H1 (cell line): ENCODE data around the gene SPAG5. TPM values are rescaled to one million over a fixed set of nuclear protein-coding genes. Genes with fewer than 3 reads are reported as not detected.

Source experiments
- CTCF ChIA-PET: fragments of 300-600 bp; sonication (Branson Sonifier 250); formaldehyde crosslinking; loops from one replicate; lab custom pipeline; 2021; ENCODE audit not compliant: partially characterized antibody; lab: Charles Lee
- POLR2A ChIA-PET: fragments of 300-600 bp; sonication (Branson Sonifier 250); formaldehyde crosslinking; loops from one replicate; lab custom pipeline; 2021; ENCODE audit warnings: inconsistent platforms; ENCODE audit not compliant: partially characterized antibody; lab: Charles Lee
- DNase-seq, 2 experiments: peaks; one replicate each; pipeline versions ENCODE4 v3.0.0 to v3.0.0-alpha.2; 2010 to 2022; ENCODE audit warnings: low spot score in 2 of 2, low read depth in 1 of 2, mixed read lengths in 1 of 2
- FAIRE-seq: peaks from 2 replicates; lab custom pipeline; 2011; peaks lifted over from hg19 to GRCh38; lab: Jason Lieb, UNC
- H2AFZ ChIP-seq: 2 replicates; pipeline ENCODE4 v1.8.1; 2012; ENCODE audit warnings: low read length, inconsistent platforms
- H2AK5ac ChIP-seq: 2 replicates; pipeline ENCODE4 v1.6.1; 2013; ENCODE audit warnings: low read depth, low read length
- H2BK120ac ChIP-seq: replicated peaks from 2 replicates; pipeline ENCODE3; 2013; ENCODE audit warnings: low read depth, low read length, inconsistent platforms
- H2BK12ac ChIP-seq: 2 replicates; pipeline ENCODE4 v1.6.1; 2013; ENCODE audit warnings: low read depth, low read length
- H2BK15ac ChIP-seq: 2 replicates; pipeline ENCODE4 v1.6.1; 2013; ENCODE audit warnings: low read length
- H2BK20ac ChIP-seq: 2 replicates; pipeline ENCODE4 v1.6.1; 2013; ENCODE audit warnings: low read length
- H2BK5ac ChIP-seq: 2 replicates; pipeline ENCODE4 v1.6.1; 2013; ENCODE audit warnings: low read depth, low read length
- H3K14ac ChIP-seq: 2 replicates; pipeline ENCODE4 v1.6.1; 2013; ENCODE audit warnings: inconsistent platforms; ENCODE audit not compliant: insufficient read length
- H3K18ac ChIP-seq: 2 replicates; pipeline ENCODE4 v1.6.1; 2013; ENCODE audit warnings: low read length; ENCODE audit errors: extremely low read depth
- H3K23ac ChIP-seq: 2 replicates; pipeline ENCODE4 v1.6.1; 2013; ENCODE audit warnings: inconsistent platforms; ENCODE audit not compliant: insufficient read length
- H3K23me2 ChIP-seq: 2 replicates; pipeline ENCODE4 v1.6.1; 2013; ENCODE audit warnings: low read depth, low read length
- H3K27ac ChIP-seq: 2 replicates; pipeline ENCODE4 v1.6.1; 2011; ENCODE audit warnings: low read depth, low read length, inconsistent platforms
- H3K27me3 ChIP-seq, 4 experiments: replicated peaks in 1 of 4; 1 replicate in 1 of 4; 2 replicates in 3 of 4; pipeline versions ENCODE4 v1.6.1 to v1.8.1; 2011 to 2013; ENCODE audit warnings: low read length in 3 of 4, mild to moderate bottlenecking in 3 of 4, inconsistent platforms in 2 of 4, mixed read lengths in 2 of 4, moderate library complexity in 1 of 4; ENCODE audit not compliant: control insufficient read depth in 3 of 4, insufficient read depth in 3 of 4; ENCODE audit errors: extremely low read depth in 1 of 4
- H3K36me3 ChIP-seq, 4 experiments: 2 replicates each; pipeline versions ENCODE4 v1.6.1 to v1.8.1; 2011 to 2013; ENCODE audit warnings: mild to moderate bottlenecking in 4 of 4, low read length in 3 of 4, moderate library complexity in 2 of 4, control low read depth in 1 of 4, inconsistent platforms in 1 of 4; ENCODE audit not compliant: insufficient read depth in 4 of 4, control insufficient read depth in 2 of 4
- H3K4ac ChIP-seq: replicated peaks from 2 replicates; pipeline ENCODE3; 2013; ENCODE audit warnings: low read length, low read depth, mixed read lengths, inconsistent platforms; ENCODE audit not compliant: insufficient read length
- H3K4me1 ChIP-seq, 4 experiments: replicated peaks in 1 of 4; 1 replicate in 1 of 4; 2 replicates in 3 of 4; pipeline versions ENCODE4 v1.6.1 to v1.8.1; 2011 to 2013; ENCODE audit warnings: low read length in 3 of 4, inconsistent platforms in 2 of 4, mixed read lengths in 1 of 4; ENCODE audit not compliant: insufficient read depth in 4 of 4, control insufficient read depth in 3 of 4
- H3K4me2 ChIP-seq, 2 experiments: 2 replicates each; pipeline versions ENCODE4 v1.6.1 to v1.8.1; 2011 to 2013; ENCODE audit warnings: low read depth in 2 of 2, low read length in 2 of 2, control low read depth in 1 of 2, inconsistent platforms in 1 of 2, mild to moderate bottlenecking in 1 of 2; ENCODE audit not compliant: insufficient read depth in 1 of 2
- H3K4me3 ChIP-seq, 4 experiments: fragments of 200-600, 300-600 bp in 1 of 4; sonication (generic), shearing (Covaris generic), sonication (Bioruptor Twin) in 1 of 4; 2 replicates each; pipeline versions ENCODE4 v1.5.1 to v1.8.1; 2011 to 2016; ENCODE audit warnings: low read length in 4 of 4, low read depth in 3 of 4, control low read depth in 2 of 4, inconsistent platforms in 2 of 4, mild to moderate bottlenecking in 2 of 4, mixed read lengths in 1 of 4, moderate library complexity in 1 of 4; ENCODE audit not compliant: insufficient read depth in 2 of 4; ENCODE audit errors: extremely low read depth in 1 of 4
- H3K56ac ChIP-seq: replicated peaks from 2 replicates; pipeline ENCODE3; 2013; ENCODE audit warnings: low read depth, mild to moderate bottlenecking, mixed read lengths, low read length, inconsistent platforms; ENCODE audit not compliant: insufficient read length
- H3K79me1 ChIP-seq: 2 replicates; pipeline ENCODE4 v1.6.1; 2013; ENCODE audit warnings: low read depth, low read length, control low read depth
- H3K79me2 ChIP-seq, 2 experiments: 2 replicates each; pipeline versions ENCODE4 v1.6.1 to v1.8.1; 2012 to 2013; ENCODE audit warnings: low read length in 2 of 2, mild to moderate bottlenecking in 2 of 2, inconsistent platforms in 1 of 2; ENCODE audit not compliant: insufficient read depth in 2 of 2, control insufficient read depth in 1 of 2
- H3K9ac ChIP-seq, 4 experiments: replicated peaks in 1 of 4; 1 replicate in 1 of 4; 2 replicates in 3 of 4; pipeline versions ENCODE4 v1.6.1 to v1.8.1; 2011 to 2013; ENCODE audit warnings: low read depth in 3 of 4, low read length in 3 of 4, control low read depth in 2 of 4, mild to moderate bottlenecking in 2 of 4, moderate library complexity in 2 of 4, inconsistent platforms in 1 of 4; ENCODE audit errors: extremely low read depth in 1 of 4
- H3K9me3 ChIP-seq, 2 experiments: 2 replicates each; pipeline versions ENCODE4 v1.6.1 to v1.8.1; 2012 to 2013; ENCODE audit warnings: mild to moderate bottlenecking in 2 of 2, moderate library complexity in 2 of 2, control low read depth in 1 of 2, inconsistent platforms in 1 of 2, low read depth in 1 of 2, low read length in 1 of 2, mixed read lengths in 1 of 2; ENCODE audit not compliant: insufficient read depth in 2 of 2
- H4K20me1 ChIP-seq, 2 experiments: replicated peaks in 1 of 2; 2 replicates each; pipeline versions ENCODE3 to v1.8.1; 2011 to 2013; ENCODE audit warnings: inconsistent platforms in 2 of 2, low read length in 2 of 2, mild to moderate bottlenecking in 1 of 2; ENCODE audit not compliant: insufficient read depth in 2 of 2, control insufficient read depth in 1 of 2
- H4K5ac ChIP-seq: 2 replicates; pipeline ENCODE4 v1.6.1; 2013; ENCODE audit warnings: low read length, low read depth, mixed read lengths, inconsistent platforms; ENCODE audit not compliant: insufficient read length
- H4K8ac ChIP-seq: 2 replicates; pipeline ENCODE4 v1.8.0; 2013; ENCODE audit warnings: mild to moderate bottlenecking, moderate library complexity, low read length, inconsistent platforms; ENCODE audit not compliant: insufficient read depth; ENCODE audit errors: extremely low read depth
- H4K91ac ChIP-seq: replicated peaks from 2 replicates; pipeline ENCODE3; 2013; ENCODE audit warnings: low read length, mixed read lengths, inconsistent platforms; ENCODE audit not compliant: insufficient read length
- CTBP2 ChIP-seq: IDR thresholded peaks from 2 replicates; pipeline ENCODE4 v1.7.0; 2011; ENCODE audit warnings: borderline replicate concordance, mild to moderate bottlenecking, moderate library complexity, mixed read lengths, low read length; ENCODE audit not compliant: insufficient read depth, insufficient read length
- KDM4A ChIP-seq: IDR thresholded peaks from one replicate; pipeline ENCODE4 v1.7.1; 2012; ENCODE audit warnings: low read depth, mild to moderate bottlenecking, moderate library complexity, low read length, inconsistent platforms; ENCODE audit not compliant: severe bottlenecking
- RAD21 ChIP-seq, 2 experiments: IDR thresholded peaks in 1 of 2; conservative IDR thresholded peaks in 1 of 2; 2 replicates each; pipeline ENCODE4 v1.6.1; 2011; ENCODE audit warnings: low read depth in 2 of 2, low read length in 2 of 2, improper control_type of control experiment in 1 of 2, inconsistent platforms in 1 of 2, mild to moderate bottlenecking in 1 of 2, moderate library complexity in 1 of 2
- SAP30 ChIP-seq: fragments of 300-600 bp; sonication (generic); IDR thresholded peaks from 2 replicates; pipeline ENCODE4 v1.7.1; 2012; ENCODE audit warnings: low read length, moderate library complexity, mild to moderate bottlenecking, inconsistent platforms; ENCODE audit not compliant: insufficient read depth, insufficient replicate concordance
- TAF7 ChIP-seq: optimal IDR thresholded peaks from 2 replicates; pipeline ENCODE3; 2011; ENCODE audit warnings: low read depth, mild to moderate bottlenecking, inconsistent platforms, low read length, moderate library complexity, borderline replicate concordance
- WGBS, 2 experiments: shearing (Covaris generic) in 1 of 2; methylation state at CpG; one replicate each; pipeline versions ENCODE4 v1.1.6 to v1.1.7; 2013 to 2015; ENCODE audit warnings: low lambda C conversion rate in 2 of 2, mixed read lengths in 2 of 2, inconsistent platforms in 1 of 2, low coverage in 1 of 2, missing lambda C conversion rate in 1 of 2; ENCODE audit not compliant: insufficient replicate concordance in 2 of 2, insufficient coverage in 1 of 2, insufficient read length in 1 of 2; ENCODE audit errors: extremely low coverage in 1 of 2, missing lambda C conversion rate in 1 of 2; 5-methylcytosine and 5-hydroxymethylcytosine counted together
- polyA plus RNA-seq, 7 experiments: library from polyadenylated mRNA; depleted of rRNA in 3 of 7; stranded (reverse) in 5 of 7; unstranded in 2 of 7; fragments of >200 nt in 5 of 7; fragments of 200-250 nt in 2 of 7; gene quantifications; 1 replicate in 5 of 7; 2 replicates in 1 of 7; 4 replicates in 1 of 7; pipeline versions ENCODE4 v1.2.1 to v1.2.3, GENCODE V29; 2011 to 2013; ENCODE audit warnings: missing spikeins in 2 of 7, mixed read lengths in 2 of 7
- total RNA-seq: library from RNA; stranded (reverse); fragmentation: NEBNext Ultra II Directional; extraction: Animal tissue kit (Norgen Biotek cat#: 25700); gene quantifications from 2 replicates; pipeline ENCODE4 v1.2.1, GENCODE V29; 2021

Gene SPAG5
- total and polyA plus RNA-seq, 2 of the 8 experiments (the other 6 are each of a cell fraction or from before 2014, with no cell fraction given) = 57.1 to 129 TPM

- H2BK5ac ChIP-seq = no peak overlapping the region
- H3K9me3 ChIP-seq = no peaks in the 10 kb centered on the region
- no peak overlapping the region for H4K91ac ChIP-seq
- H3K79me1 ChIP-seq = peaks cover 7% of the 10 kb centered on the region
- H3K56ac ChIP-seq = no peak overlapping the region
- H3K9ac ChIP-seq = no peak overlapping the region
- peaks cover 10 to 24% of the 10 kb centered on the region in 2 experiments for H4K20me1 ChIP-seq
- no peak overlapping the region for H2BK12ac ChIP-seq
- ChIA-PET POLR2A (interaction anchor here (1.0 to 14.1 kb wide), 7 partner anchors 10 to 80 kb away, joined by 3 to 163 read pairs (median 9); partner anchors contain the start of genes ALDOC, BLTP2 and RSKR), CTCF (interaction anchor here (1.1 to 2.9 kb wide), 7 partner anchors 10 to 129 kb away, joined by 3 to 14 read pairs (median 5); partner anchors contain the start of gene BLTP2)
- H3K23me2 ChIP-seq = no peaks in the 10 kb centered on the region; the same call in 1 of the 2 replicates
- no peaks in the 10 kb centered on the region for H3K4me1 ChIP-seq
- no peak overlapping the region for H2BK15ac ChIP-seq
- peaks cover 0 to 23% of the 10 kb centered on the region in 2 experiments; a peak in 2 of 4 replicates for H3K79me2 ChIP-seq
- no peak overlapping the region for H4K8ac ChIP-seq
- H2BK120ac ChIP-seq = no peak overlapping the region
- no peak overlapping the region for H3K23ac ChIP-seq
- no peak overlapping the region for H2BK20ac ChIP-seq
- FAIRE-seq = no peak
- no peak overlapping the region for H2AK5ac ChIP-seq
- no peak for TF ChIP-seq TAF7
- no peak for TF ChIP-seq KDM4A
- TF ChIP-seq CTBP2 = no peak
- TF ChIP-seq SAP30 = no peak
- no peak for TF ChIP-seq RAD21 (IDR thresholded peaks at IDR 0.05 in 1 of 2, conservative IDR thresholded peaks at IDR 0.05 in 1 of 2; ENCODE audit: low read depth in 2 of 2, low read length in 2 of 2)
- H3K27me3 ChIP-seq = no peaks in the 10 kb centered on the region
- H3K36me3 ChIP-seq = peaks cover 49 to 92% (median 82%) of the 10 kb centered on the region in 4 experiments
- no peak overlapping the region for H2AFZ ChIP-seq
- no peak for DNase-seq
- no peak overlapping the region for H3K14ac ChIP-seq
- no peak overlapping the region for H3K27ac ChIP-seq
- no peak overlapping the region for H3K4me2 ChIP-seq
- no peak overlapping the region for H3K18ac ChIP-seq
- no peak overlapping the region for H3K4me3 ChIP-seq
- no peak overlapping the region for H3K4ac ChIP-seq
- 90% methylated on average over 14 of the region's 14 CpGs; no CpG with 5 or more reads in 1 of the 2 experiments for WGBS, 2 experiments
- H4K5ac ChIP-seq = no peak overlapping the region
These were observed 35.5 kb upstream of the SPAG5 start for GRCh38 chr17:28634206-28634865.
